ENCODE measurements around the gene POLE2.

DNA sequence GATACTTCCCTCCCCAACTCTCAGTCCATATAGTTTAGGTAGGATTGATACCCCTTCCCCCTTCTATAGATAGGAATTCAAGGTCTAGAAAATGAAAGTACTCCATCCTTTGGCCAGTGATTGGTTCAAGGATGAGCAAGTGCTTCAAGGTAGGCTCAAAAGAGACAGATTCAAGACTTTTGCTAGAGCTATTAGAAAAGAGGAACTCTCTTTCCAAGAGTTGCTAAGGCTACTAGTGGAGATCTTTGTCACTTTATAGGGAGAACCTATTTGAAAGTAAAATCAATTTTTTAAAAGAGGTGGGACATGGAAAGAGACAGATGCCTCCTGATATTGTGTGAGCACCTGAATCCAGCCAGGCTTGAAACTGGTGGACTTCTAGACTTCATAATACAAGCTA, 17.5 kb downstream of the POLE2 start:
- TF ChIP-seq, protein P1, sequence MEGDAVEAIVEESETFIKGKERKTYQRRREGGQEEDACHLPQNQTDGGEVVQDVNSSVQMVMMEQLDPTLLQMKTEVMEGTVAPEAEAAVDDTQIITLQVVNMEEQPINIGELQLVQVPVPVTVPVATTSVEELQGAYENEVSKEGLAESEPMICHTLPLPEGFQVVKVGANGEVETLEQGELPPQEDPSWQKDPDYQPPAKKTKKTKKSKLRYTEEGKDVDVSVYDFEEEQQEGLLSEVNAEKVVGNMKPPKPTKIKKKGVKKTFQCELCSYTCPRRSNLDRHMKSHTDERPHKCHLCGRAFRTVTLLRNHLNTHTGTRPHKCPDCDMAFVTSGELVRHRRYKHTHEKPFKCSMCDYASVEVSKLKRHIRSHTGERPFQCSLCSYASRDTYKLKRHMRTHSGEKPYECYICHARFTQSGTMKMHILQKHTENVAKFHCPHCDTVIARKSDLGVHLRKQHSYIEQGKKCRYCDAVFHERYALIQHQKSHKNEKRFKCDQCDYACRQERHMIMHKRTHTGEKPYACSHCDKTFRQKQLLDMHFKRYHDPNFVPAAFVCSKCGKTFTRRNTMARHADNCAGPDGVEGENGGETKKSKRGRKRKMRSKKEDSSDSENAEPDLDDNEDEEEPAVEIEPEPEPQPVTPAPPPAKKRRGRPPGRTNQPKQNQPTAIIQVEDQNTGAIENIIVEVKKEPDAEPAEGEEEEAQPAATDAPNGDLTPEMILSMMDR (IDR thresholded peaks at IDR 0.05): no peak
- TF ChIP-seq, protein P2, sequence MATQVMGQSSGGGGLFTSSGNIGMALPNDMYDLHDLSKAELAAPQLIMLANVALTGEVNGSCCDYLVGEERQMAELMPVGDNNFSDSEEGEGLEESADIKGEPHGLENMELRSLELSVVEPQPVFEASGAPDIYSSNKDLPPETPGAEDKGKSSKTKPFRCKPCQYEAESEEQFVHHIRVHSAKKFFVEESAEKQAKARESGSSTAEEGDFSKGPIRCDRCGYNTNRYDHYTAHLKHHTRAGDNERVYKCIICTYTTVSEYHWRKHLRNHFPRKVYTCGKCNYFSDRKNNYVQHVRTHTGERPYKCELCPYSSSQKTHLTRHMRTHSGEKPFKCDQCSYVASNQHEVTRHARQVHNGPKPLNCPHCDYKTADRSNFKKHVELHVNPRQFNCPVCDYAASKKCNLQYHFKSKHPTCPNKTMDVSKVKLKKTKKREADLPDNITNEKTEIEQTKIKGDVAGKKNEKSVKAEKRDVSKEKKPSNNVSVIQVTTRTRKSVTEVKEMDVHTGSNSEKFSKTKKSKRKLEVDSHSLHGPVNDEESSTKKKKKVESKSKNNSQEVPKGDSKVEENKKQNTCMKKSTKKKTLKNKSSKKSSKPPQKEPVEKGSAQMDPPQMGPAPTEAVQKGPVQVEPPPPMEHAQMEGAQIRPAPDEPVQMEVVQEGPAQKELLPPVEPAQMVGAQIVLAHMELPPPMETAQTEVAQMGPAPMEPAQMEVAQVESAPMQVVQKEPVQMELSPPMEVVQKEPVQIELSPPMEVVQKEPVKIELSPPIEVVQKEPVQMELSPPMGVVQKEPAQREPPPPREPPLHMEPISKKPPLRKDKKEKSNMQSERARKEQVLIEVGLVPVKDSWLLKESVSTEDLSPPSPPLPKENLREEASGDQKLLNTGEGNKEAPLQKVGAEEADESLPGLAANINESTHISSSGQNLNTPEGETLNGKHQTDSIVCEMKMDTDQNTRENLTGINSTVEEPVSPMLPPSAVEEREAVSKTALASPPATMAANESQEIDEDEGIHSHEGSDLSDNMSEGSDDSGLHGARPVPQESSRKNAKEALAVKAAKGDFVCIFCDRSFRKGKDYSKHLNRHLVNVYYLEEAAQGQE (IDR thresholded peaks at IDR 0.05; ENCODE audit: insufficient read depth in 1 of 2, low read depth in 2 of 2, low read length in 1 of 2): no peak
- TF ChIP-seq POLR2AphosphoS5 (IDR thresholded peaks at IDR 0.05; ENCODE audit: low read depth, low read length): no peak
- TF ChIP-seq SIN3A (IDR thresholded peaks at IDR 0.05; ENCODE audit: borderline replicate concordance, insufficient read depth, low read depth, low read length): no peak

Measured in Panc1 (cell line).